CD4-positive, alpha-beta T cell treated with Interleukin-17A for 4 hours (primary cell): Measurements from ENCODE around the gene IL10.
A peak's percentile ranks its signal among the peaks of the same experiment; 100 is the strongest.

ENCODE experiments used
- DNase-seq: peaks from one replicate; pipeline ENCODE4 v3.0.0-alpha.2; 2020; ENCODE audit warnings: mixed read lengths

The IL10 gene

DNA sequence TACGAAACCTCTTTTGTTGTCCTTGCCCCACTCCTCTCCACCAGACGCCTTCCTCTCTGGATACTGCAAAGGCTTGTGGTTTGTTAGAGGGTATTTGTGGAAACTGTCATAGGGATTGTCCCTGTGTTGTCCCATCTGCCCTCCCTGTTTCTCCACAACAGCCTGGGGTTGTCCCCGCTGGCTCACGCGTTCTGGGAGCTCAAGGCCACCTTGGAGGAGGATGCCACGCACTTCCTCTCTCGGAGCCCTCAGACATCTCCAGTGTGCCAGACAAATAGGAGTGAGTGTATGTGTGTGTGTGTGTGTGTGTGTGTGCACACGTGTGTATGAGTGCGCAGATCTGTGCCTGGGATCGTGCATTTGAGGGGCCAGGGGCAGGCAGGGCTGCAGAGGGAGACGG is 39.3 kb downstream of the IL10 start:
- DNase-seq = no peak

DNA sequence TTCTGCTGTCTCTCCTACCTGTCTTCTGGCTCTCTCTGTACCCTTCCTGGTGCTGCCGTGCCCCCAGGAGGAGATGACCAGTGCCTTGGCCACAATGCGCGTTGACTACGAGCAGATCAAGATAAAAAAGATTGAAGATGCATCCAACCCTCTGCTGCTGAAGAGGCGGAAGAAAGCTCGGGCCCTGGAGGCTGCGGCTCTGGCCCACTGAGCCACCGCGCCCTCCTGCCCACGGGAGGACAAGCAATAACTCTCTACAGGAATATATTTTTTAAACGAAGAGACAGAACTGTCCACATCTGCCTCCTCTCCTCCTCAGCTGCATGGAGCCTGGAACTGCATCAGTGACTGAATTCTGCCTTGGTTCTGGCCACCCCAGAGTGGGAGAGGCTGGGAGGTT is 39.8 kb downstream of the IL10 start:
- DNase-seq = no peak

DNA sequence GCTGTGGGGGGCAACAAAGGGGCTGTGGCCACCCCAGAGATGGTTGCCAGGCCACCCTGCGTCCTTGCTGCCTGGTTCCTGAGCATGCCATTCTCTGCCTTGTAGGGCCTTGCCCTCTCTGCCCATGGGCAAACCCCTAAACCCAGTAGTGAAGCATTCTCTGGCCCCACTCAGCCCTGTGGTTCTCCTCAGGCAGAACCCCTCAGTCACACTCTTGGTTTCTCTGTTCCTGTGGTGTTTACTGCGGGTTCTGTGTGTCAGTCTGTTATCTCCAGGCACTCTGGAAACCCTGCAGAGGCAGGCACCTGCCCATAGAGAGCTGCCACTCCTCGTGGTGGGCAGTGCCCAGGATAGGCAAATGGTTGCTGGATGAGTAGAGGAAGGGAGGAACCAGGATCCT is 42.8 kb downstream of the IL10 start:
- no peak for DNase-seq

DNA sequence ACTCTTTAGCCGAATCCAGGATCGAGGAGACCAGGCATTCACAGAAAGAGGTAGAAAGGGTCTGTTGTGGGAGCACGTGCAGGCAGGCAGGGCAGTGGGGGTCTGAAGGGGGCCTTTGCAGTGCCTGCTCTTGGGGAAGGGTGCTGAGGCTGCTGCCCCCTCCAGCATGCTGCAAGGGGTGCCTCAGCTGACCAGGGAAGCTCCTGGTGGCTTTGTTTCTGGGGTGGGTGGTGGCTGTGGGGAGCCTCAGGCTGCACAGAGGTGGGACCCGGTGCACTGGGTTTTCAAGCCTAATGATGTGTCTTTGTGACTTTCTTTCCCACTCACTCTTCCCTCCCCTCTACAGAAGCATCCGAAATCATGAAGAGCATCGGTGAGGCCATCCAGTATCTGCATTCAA is 43.2 kb downstream of the IL10 start:
- DNase-seq = no peak

DNA sequence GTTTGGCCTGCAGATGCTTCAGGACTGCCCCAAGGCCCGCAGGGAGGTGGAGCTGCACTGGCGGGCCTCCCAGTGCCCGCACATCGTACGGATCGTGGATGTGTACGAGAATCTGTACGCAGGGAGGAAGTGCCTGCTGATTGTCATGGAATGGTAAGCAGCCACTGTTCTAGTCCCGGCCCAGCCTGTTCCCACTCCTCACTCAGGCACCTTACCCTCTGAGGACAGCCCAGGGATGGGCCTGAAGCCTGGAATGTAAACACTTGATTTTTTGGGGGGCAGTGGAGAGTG is 43.7 kb downstream of the IL10 start:
- no peak for DNase-seq

DNA sequence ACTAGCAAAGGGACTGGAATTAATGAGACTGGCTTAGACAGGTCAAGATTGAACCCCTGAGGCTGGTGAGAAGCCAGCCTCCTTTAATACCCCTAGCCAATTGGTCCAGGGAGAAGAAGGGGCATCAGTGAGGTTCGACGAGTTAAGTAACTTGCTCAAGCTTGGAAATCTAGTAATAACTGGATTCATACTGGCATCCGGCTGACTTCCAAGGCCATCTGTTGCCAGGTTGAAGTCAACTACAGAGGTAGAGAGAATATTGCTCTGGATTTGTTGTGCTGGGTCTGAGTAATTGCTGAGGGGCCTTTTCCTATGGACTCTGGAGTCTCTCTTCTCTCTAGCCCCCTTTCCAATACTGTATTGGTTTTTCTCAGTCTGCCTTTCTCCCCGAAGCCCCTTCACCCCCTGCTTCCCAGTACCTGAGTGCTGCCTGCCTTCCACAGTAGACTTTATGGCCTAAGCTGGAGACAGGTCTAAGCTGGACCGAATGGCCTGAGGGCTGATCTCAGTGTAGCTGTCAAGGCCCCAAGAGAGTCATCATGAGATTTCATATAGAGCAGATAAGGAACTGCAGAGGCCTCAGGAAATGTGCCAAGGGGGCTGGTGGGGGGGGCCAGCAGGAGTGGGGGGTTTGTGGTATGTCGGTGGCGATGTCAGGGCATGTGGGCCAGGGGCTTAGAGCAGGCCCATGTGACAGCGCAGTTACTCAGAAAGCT is 44.2 kb downstream of the IL10 start:
- DNase-seq = no peak

DNA sequence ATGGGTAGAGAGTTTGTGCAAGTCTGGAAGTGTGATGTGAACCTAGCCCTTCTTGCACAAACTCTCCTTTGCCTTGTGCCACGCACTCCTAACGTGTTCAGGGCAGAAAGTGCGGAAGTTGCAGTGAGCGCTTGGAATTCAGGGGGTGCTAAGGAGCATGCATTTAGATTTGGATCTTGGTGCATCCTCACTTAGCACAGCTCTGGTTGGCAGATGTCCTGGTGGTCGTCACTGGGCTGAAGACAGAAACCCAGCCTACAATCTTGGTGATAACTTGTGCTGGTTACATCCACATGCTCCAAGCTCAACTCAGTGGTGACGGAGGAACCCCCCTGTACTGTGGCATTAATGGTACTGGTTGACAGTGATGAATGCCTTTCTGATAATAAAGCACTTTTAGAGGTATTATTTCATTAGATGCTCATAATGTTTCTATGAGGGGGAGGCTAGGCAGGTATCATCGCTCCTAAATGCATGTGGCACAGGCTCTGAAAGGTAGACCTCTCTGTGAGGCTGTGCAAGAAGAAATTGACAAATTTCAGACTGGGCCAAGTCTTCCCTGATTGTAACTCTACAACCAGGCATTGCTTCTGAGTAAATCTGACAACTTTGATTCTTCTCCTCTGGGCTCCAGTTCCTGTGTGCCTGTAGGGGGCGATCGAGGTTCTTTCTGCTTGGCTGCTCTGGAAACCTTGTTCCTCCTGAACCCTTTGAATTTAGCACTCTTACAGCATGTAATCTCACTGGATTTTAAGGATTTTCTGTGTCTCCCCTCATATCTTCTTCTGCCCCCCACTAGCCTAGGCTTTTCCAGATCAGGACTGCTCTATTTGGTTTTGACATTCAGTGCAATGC is 47.0 kb downstream of the IL10 start:
- peak; percentile 81 for DNase-seq

DNA sequence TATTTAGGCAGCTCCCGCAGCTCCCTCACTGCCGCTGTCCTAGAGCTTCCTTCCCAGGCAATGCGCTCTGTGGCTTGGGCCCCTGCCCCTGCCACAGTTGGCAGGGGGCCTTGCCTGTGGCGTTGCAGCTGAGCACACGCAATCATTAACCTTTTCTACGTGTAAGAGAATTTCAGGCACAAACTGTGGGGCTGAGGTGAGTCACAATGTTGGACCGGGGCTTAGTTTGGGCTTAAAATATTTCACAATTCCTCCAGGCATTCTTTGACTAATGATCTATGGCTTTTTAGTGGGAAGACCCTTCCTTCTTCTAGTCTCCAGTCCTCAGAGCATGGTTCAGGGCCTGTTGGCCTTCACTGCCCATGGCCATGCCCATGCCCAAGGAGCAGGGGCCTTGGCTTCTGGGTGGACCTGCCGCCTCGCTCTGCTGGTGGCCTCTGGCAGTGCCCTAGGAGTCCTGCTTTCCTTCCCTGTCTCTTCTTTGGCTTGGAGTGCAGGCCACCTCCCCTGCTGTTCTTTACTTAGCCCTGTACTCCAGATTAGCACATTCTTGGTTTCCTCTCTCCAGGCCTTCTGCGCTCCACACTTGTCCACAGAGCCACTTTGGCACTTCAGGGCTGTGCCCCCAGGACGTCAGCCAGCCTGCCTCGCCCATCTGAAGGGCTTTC is 48.4 kb downstream of the IL10 start:
- no peak for DNase-seq

DNA sequence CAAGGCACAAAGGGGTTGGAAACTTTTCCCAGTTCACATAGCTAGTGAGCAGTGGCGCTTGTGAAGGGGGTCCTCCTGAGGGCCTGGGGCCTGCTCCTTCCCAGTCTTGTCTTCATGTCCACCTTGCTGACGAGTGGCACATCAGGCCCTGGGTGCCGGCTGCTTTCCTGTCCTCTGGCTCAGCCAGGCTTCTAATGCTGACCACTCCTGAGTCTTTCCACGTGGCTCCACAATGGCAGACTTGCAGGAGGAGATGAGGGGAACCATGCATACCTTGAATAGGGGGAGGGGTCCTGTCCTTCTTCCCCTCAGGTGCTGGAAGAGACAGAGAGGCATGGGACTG is 48.9 kb downstream of the IL10 start:
- no peak for DNase-seq

DNA sequence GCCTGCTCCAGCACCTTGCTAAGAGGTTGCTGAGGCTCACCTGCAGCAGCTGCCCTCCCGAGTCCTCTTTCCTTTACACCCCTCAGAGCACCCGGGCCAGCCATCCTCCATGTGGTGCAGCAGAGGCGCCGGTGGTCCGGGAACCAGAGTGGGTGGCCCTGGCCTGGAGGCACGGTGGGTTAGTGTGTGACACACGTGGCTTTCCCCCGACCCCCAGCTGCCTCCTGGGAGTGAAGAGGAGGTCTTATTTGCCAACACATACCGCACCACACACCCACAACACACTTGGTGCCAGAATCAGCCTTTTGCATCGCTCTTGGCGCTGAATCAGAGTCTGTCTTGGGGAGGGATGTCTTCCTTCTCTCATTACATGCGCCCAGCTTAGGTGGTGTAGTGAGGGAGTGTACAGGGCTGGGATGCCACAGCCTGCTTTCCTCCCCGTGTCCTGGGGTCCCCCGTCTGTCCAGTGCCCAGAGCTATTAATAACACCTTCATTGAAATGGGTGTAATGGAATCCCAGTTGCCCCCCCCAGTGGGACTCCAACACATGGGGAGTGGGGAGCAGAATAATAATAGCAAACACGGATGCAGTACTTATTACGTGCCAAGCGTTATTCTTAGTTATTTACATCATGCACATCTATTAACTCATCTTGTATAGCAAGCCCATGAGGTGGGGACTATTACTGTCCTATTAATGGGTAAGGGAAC is 49.4 kb downstream of the IL10 start:
- no peak for DNase-seq

DNA sequence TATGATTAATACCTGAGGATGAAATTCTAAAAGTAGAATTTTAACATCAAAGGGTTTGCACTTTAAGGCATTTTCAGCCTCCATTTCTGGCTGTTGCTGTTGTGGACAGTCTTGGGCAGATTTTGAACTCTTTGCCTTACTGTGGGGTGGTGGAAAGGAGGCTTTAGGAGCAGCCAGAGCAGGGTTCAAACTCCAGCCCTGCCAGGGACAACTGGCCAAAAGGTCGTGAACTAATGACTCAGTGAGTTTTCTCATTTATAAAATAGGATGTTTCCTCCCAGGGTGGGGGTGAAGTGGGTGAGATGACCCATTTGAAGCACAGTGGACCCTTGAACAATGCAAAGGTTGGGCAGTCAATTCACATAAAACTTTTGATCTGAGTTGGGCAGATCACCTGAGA is 50.8 kb downstream of the IL10 start:
- no peak for DNase-seq

DNA sequence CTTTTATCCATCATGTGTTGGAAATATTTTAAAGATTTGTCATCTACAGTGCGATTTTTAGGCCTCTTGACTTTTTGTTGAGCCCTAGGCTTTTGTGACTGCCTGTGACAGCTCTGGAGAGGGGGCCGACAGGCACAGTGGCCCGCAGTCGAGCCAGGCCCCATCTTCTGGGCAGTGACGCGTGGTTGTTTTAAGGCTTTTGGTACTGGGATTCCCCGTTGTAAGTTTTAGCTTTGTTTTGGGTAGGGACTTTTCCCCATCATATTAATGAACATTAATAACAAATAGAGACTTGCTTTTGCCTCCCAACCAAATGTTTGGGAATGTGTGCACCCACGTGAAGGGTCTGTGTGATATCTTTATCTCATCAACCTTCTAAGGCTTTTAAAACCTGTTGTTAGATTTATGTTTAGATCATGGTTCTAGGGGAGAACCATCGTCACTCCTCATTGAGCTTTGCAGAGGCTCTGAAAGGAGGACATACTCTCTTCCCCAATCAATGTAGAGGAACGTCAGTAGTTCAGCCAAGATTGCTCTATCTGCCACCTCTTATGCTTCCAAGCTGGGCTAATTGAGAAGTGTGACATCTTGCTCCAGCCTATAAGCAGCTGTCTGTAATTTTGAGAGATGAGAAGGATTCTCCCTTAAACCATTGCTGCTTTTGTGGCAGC is 53.0 kb downstream of the IL10 start:
- DNase-seq = no peak

DNA sequence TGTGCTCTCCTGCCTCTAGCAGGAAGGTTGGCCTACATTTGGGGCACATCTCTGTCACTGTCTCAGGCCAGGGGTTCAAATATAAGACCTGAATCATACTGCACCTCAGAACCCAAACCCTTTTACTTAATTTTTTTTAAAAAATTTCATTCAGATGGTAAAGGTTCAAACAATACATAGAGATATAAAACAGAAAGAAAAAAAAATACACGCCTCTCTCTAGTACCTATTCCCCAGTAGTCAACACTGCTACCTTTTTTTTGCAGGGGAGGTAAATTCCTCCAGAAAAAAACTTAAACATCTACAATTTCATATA is 54.7 kb downstream of the IL10 start:
- DNase-seq = no peak
